GM21381 (cell line): ENCODE results near the gene MARCHF10.
"Not testable (repeated sequence)": the region's sequence is repeated elsewhere in the genome, so short reads cannot be mapped to it uniquely, and the experiment has no call there.

Experiments used
- ATAC-seq: cut with Tn5 transposase; IDR thresholded peaks from one replicate; pipeline ENCODE4 v1.9.1; 2021; ENCODE audit warnings: mild to moderate bottlenecking, moderate library complexity; ENCODE audit not compliant: unreplicated experiment

MARCHF10 gene, protein sequence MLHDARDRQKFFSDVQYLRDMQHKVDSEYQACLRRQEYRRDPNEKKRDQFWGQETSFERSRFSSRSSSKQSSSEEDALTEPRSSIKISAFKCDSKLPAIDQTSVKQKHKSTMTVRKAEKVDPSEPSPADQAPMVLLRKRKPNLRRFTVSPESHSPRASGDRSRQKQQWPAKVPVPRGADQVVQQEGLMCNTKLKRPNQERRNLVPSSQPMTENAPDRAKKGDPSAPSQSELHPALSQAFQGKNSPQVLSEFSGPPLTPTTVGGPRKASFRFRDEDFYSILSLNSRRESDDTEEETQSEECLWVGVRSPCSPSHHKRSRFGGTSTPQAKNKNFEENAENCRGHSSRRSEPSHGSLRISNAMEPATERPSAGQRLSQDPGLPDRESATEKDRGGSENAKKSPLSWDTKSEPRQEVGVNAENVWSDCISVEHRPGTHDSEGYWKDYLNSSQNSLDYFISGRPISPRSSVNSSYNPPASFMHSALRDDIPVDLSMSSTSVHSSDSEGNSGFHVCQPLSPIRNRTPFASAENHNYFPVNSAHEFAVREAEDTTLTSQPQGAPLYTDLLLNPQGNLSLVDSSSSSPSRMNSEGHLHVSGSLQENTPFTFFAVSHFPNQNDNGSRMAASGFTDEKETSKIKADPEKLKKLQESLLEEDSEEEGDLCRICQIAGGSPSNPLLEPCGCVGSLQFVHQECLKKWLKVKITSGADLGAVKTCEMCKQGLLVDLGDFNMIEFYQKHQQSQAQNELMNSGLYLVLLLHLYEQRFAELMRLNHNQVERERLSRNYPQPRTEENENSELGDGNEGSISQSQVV

DNA sequence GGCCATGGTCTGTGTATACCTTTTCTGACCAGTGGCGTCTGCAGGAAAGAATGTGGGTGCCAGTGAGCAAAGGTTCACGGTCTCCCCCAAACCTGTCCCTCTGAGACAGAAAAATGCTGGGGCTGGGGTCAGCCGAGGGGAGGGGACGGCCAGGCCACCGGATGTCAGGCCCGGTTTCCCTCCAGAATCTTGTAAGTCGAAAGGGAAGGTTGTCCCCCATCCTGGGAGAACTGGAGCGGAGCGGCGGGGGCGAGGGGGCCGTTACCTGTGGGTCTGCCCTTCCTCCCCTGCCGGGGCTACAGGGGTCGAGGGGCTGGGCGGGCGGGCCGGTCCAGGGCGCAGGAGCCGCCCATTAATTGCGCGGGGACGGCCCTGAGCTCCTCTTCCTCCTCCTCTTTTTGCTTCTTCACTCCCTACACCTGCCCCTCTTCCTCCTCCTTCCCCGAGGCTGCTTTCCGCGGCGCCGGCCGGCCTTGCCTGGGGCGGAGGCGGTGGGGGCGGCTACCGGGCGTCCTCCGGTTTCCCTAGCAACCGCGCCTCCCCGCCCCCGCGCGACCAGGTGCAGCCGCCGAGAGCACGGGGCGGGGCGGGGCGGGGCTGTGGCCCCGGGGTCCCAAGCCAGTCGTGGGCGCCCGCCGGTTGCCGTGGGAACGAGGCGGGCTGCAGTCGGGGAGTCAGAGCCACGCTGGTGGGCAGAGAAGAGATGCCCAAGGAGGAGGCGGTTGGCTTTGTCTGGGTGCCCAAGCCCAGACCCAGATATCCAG is at the start of gene MARCHF10:
Gene MARCHF10 (minus strand): TSS at position 503 of the 764 bp plus-strand sequence. CDS start 6,579 bp downstream, outside the sequence.
- ATAC-seq = no peak

GRCh38 chr17:62857526-62857925 is 49.4 kb upstream of the MARCHF10 start:
- no peak for ATAC-seq

GRCh38 chr17:62856594-62856993 is 48.5 kb upstream of the MARCHF10 start:
- no peak for ATAC-seq

DNA sequence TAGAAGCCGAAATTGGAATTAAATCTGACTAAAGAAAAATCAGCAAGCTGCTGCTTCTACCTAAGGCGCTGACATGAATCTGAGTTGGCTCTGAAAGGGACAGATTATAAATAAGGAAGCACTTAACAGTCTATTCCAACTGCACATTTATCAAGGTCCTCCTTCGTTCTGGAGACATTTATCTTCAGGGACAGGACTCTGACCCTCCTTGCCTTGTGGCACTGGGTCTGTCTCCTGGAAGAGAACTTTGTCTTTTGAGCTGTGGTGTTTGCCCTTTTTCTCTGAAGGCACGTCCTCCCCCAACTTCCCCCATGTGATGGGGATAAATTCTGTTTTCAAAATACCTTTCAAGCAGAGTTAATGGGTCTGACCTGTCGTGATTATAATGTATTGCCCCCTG is 47.0 kb upstream of the MARCHF10 start:
- ATAC-seq = no peak

- ATAC-seq = no peak
Observed at GRCh38 chr17:62854098-62854680, 46.1 kb upstream of the MARCHF10 start.

GRCh38 chr17:62852195-62852594 is 44.1 kb upstream of the MARCHF10 start:
- no peak for ATAC-seq

DNA sequence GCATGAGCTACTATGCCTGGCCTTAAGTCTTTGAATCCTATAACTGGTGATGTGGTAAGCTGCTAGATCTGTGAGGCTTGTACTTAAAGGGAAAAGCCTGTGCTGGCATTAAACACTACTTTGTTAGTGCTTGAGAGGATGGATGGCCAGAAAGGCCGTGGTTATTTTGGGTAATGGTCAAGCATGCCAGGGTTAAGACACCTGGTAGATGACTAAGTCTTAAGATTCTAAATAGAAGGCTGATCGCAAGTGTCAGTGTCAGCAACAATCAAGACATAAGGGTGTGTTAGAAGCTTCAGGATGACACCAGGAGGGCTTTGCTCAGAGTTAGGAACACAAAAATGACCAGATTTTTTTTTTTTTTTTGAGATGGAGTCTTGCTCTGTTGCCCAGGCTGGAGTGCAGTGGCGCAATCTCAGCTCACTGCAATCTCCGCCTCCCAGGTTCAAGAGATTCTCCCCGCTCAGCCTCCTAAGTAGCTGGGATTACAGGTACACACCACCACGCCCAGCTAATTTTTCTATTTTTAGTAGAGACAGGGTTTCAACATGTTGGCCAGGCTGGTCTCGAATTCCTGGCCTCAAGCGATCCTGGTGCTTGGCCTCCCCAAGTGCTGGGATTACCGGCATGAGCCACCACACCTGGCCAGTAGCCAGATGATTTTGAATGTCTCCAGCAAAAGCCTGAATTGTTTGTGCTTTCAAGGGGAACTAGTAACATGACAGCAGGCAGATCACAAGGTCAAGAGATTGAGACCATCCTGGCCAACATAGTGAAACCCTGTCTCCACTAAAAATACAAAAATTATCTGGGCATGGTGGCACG is 41.7 kb upstream of the MARCHF10 start:
- not testable (repeated sequence) for ATAC-seq

DNA sequence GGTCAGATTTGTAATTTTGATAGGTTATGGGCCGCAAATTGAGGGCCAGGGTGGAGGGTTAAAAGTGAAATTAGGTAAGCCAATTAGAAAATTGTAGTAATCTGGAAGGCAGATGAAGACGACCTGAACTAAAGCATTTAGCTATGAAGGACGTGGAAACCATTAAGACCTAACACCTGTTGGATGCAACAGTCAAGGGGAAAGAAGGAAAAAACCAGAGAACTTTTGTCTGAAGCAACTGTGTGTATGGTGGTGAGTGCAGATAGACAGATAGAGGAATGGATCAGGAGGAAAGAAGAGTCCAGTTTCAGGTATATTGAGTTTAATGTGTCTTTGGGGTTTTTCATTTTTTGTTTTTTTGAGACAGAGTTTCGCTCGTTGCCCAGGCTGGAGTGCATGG is 40.2 kb upstream of the MARCHF10 start:
- no peak for ATAC-seq

- ATAC-seq = no peak
Observed at GRCh38 chr17:62847426-62847825, 39.3 kb upstream of the MARCHF10 start.

- no peak for ATAC-seq
Observed at GRCh38 chr17:62840871-62841270, 32.8 kb upstream of the MARCHF10 start.

DNA sequence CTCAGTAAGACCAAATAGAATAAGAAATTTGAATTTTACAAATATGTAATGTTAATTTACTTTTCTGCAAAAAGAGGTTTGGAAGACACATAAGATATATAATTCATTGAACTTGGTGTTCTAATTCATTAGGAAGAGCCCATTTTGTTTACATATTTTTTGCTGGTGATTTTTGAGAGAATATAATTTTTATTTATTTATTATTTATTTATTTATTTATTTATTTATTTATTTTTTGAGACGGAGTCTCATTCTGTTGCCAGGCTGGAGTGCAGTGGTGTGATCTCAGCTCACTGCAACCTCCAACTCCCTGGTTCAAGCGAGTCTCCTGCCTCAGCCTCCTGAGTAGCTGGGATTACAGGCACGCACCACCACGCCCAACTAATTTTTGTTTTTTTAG is 25.7 kb upstream of the MARCHF10 start:
- not testable (repeated sequence) for ATAC-seq

DNA sequence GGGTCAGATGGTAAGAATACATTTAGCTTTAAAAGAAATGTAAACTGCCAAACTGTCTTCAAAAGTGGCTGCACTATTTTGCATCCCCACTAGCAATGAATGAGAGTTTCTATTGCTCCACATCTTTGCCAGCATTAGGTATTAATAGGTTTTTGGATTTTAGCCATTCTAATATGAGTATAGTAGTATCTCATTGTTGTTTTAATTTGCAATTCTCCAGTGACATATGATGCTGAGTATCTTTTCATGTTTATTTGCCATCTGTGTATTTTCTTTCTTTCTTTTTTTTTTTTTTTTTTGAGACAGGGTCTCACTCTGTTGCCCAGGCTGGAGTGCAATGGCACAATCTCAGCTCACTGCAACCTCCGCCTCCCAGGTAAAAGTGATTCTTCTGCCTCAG is 24.3 kb upstream of the MARCHF10 start:
- no peak for ATAC-seq

DNA sequence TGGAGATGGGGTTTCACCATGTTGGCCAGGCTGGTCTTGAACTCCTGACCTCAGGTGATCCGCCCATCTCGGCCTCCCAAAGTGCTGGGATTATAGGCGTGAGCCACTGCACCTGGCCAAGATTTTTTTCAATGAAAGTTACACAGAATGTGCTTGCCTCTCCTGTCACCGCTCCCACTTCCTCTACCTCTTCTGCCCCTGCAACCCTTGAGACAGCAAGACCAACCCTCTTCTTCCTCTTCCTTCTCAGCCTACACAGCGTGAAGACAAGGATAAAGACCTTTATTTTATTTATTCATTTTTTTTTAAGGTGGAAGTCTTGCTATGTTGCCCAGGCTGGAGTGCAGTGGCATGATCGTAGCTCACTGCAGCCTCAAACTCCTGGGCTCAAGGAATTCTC is 23.0 kb upstream of the MARCHF10 start:
- ATAC-seq = not testable (repeated sequence)

GRCh38 chr17:62827746-62828485 is 19.8 kb upstream of the MARCHF10 start:
- ATAC-seq = no peak

DNA sequence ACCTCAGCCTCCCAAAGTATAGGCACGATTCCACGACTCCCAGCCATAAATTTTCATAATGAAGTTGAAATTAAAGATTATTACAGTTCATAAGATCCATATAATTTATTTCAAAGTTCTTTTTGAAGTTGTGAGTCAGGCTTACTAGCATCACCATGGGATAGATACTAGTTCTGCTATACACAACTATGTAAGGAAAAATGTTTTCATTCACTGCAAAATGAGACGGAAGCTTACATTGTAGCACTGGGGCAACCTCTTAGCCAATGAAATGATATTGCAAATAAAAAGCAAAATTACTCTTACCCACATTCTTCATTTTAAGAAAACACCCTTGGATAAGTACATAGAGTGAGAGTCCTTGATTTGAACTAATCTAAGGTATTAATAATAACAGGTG is 18.8 kb upstream of the MARCHF10 start:
- ATAC-seq = no peak

DNA sequence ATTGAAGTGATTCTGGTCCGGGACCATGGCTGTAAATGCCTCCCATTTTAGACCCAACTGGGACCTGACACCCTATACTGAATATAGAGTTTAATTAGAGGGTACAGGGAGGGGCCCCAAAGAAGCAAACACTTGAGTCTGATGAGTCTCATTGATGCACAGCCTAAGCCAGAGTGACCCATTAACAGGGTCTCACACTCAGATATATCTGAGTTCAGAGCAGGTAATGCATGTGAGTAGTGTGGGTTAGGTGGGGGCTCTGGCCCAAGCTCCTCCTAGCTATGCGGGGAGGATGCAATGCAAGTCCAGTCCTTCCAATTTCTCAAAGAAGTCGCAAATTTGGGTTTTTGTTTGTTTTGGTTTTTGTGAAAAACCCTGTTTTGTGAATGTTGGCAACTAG is 17.1 kb upstream of the MARCHF10 start:
- ATAC-seq = no peak

DNA sequence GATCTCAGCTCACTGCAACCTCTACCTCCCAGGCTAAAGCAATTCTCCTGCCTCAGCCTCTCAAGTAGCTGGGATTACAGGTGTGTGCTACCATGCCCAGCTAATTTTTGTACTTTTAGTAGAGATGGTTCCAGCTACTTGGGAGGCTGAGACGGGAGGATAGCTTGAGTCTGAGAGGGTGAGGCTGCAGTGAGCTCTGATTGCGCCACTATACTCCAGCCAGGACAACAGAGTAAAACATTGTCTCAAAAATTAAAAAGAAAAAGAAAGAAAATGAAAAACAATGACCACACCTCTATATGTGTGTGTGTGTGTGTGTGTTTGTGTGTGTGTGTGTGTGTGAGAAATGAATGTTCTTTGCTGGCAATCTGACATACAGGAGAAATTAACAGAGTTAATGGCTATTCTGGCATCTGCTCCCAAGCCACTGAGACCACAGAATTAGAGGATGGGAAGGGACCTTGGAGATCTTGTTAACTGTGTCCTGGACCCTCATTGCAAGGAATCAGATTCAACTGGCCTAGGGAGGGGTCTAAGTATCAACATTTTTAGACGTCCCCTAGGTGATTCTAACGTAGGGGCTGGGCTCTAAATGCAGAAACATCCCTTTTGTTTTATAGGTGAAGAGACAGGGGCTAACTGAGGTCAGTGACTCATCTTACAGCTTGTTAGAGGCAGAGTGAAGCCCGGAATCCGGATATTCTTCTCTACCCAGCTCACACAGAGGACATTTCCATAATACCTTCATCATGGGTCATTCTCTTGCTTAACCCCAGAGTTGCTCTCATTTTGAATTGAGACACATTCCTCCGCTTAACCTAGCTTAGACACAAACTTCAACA is 16.4 kb upstream of the MARCHF10 start:
- ATAC-seq = no peak

DNA sequence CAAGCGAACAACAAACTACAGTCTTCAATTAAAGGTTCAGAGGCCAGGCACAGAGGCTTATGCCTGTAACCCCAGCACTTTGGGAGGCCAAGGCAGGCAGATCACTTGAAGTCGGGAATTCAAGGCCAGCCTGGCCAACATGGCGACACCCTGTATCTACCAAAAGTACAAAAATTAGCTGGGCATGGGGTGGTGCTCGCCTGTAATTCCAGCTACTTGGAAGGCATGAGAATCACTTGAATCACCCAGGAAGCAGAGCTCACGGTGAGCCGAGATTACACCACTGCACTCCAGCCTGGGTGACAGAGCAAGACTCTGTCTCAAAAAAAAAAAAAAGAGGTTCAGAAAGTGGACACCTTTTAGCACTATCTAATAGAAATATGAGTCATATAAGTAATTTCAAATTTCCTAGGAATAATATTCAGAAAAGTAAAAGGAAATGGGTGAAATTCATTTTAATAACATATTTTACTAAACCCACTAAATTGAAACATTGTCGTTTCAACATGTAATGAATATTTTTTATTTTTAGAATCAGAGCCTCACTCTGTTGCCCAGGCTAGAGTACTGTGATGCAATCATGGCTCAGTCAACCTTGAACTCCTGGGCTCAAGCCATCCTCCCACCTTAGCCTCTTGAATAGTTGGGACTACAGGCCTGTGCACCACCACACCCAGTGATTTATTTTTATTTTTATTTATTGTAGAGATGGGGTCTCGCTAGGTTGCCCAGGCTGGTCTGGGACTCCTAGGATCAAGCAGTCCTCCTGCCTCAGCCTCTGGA is 15.2 kb upstream of the MARCHF10 start:
- no peak for ATAC-seq
